ENCODE results near the gene PHLDB3.
"Not testable (repeated sequence)": the region's sequence is repeated elsewhere in the genome, so short reads cannot be mapped to it uniquely, and the experiment has no call there.

Gene PHLDB3

GRCh38 chr19:43526884-43527859 lies 22.6 kb upstream of the PHLDB3 start, which contains the start of gene ETHE1:
Gene ETHE1 (minus strand): TSS chr19:43527201. CDS start chr19:43527177, 24 bp downstream.
- ATAC-seq: peak; percentile 80 to 82

GRCh38 chr19:43525836-43526771 lies 21.6 kb upstream of the PHLDB3 start:
- ATAC-seq: no peak

DNA sequence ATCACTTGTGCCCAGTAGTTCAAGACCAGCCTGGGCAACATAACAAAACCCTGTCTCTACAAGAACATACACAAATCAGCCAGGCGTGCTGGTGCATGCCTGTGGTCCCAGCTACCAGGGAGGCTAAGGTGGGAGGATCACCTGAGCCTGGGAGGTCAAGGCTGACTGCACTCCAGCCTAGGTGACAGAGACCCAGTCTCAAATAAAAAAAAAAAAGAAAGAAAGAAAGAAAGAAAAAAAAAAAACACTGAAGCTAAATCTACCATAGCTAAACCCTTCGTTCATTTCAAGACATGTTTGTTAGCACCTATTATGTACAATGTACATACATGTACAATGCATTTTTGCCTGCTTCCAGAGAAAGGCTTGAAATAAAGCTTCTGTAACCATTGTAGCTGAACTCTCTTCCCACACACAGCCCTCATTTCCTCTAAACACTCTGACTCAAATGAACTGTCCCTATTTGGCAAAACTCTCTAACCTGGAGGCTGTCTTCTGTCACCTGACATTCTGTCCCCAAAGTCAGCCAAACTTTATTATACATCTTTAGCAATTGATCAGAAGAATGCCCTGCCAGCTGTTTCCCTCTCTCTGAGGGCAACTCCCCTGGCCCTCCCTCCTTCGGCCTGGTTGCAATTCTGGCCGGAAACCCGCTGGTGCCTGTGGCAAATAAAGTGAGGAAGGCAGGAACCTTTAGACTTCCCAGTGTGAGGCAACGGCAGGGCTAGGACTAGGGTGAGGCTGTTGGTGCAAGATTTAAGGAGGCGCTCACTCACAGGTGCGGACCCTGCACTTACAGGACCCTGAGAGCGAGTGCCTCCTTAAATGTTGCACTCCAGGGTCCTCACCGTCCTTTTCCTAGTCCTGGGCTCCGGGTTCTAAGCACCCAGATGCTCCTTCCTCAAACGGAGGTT lies 20.6 kb upstream of the PHLDB3 start:
- peak; percentile 40 to 44 for ATAC-seq

DNA sequence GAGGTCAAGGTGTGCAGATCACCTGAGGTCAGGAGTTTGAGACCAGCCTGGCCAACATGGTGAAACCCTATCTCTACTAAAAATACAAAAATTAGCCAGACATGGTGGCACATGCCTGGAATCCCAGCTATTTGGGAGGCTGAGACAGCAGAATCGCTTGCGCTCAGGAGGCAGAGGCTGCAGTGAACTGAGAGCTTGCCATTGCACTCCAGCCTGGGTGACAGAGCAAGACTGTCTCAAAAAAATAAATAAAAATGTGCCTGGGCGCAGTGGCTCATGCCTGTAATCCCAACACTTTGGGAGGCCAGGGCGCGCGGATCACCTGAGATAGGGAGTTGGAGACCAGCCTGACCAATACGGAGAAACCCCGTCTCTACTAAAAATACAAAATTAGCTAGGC lies 19.1 kb upstream of the PHLDB3 start:
- not testable (repeated sequence) for ATAC-seq

DNA sequence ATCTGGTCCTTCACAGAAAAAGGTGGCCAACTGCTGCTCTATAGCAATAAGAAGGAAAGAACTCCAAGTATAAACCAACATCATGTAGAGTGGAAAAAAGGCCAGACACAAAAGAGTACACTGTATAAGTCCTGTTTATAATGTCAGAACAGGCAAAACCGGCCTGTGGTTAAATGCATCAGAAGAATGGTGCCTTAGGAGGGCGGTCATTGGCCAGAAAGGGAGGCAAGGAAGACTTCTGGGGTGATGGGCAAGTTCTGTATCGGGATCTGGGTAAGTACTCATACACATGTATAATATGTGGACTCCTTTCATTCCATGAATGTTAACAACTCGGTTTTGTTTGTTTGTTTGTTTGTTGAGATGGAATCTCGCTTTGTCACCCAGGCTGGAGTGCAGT lies 18.4 kb upstream of the PHLDB3 start:
- no peak for ATAC-seq

GRCh38 chr19:43519436-43520088 lies 15.0 kb upstream of the PHLDB3 start:
- peak; percentile 90 to 94 for ATAC-seq

DNA sequence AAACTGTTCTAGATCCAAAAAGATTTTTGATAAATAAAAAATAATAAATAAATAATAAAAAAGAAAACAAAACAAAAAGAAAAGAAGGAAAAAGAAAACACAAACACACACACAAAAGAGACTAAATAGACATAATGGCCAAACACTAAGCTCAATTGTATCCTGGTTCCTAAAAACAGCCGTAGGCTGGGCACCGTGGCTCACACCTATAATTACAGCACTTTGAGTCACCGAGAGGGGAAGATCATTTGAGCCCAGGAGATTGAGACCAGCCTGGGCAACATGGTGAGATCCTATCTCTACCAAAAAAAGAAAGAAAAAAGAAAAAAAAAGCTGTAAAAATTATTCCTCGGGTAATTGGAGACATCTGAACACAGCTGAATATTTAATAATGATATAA lies 13.5 kb upstream of the PHLDB3 start:
- ATAC-seq: no peak

DNA sequence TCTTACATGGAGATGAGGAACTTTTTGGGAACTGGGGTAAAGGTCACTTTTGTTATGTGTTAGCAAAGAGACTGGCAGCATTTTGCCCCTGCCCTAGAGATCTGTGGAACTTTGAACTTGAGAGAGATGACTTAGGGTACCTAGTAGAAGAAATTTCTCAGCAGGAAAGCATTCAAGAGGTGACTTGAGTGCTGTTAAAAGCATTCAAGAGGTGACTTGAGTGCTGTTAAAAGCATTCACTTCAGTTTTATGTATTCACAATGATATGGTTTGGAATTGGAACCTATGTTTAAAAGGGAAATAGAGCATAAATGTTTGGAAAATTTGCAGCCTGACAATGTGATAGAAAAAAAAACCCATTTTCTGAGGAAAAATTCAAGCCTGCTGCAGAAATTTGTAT lies 7.9 kb upstream of the PHLDB3 start:
- not testable (repeated sequence) for ATAC-seq

- no peak for ATAC-seq
These were observed 6.8 kb upstream of the PHLDB3 start for GRCh38 chr19:43511324-43511723.

DNA sequence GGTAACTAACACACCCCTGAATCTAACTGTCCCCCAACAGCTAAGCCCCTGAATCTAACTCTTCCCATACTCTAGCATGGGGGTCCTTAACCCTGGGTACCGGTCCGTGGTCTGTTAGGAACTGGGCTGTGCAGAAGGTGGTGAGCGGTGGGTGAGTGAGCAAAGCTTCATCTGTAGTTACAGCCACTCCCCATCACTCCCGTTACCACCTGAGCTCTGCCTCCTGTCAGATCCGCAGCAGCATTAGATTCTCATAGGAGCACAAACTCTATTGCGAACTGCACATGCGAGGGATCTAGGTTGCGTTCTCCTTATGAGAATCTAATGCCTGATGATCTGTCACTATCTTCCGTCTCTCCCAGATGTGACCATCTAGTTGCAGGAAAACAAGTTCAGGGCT lies 6.2 kb upstream of the PHLDB3 start:
- ATAC-seq: no peak

- ATAC-seq: no peak
These were observed 3.3 kb upstream of the PHLDB3 start for GRCh38 chr19:43507880-43508279.

DNA sequence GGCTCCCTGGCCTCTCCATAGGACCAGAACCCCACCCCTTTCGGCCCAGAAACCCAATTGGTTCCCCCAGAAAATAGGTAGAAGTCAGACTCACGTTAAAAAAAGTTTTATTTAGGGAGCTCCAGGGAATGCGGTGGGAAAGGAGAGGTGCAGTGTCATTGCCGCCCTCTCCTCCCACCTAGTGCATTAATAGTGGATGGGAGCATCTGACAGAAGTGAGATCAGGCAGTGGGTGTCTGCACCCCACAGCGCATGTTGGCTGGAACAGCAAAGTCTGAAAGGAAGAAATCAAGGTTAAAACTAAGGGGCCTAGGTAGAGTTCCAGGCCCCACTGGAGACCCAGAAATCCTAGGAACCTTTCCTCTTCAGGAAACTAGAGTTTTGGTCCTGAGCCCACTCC lies 2.1 kb upstream of the PHLDB3 start:
- no peak for ATAC-seq

DNA sequence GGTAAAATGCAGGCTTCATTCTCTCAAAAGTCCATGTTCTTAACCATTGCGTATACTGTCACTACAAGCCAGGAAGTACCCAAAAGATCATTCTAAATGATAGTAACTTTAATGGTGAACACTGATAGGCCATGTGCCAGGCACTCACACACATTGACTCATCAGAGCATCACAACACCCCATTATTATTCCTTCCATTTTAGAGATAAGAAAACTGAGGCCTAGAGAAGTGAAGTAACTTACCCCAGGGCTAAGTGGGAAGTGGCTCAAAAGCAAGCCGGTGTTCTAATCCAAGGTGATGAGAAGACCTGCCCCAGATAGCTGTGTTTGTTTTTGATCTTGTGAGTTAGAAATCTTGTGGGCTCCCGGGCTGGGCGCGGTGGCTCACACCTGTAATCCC lies 1.4 kb upstream of the PHLDB3 start:
- ATAC-seq: no peak

GRCh38 chr19:43505186-43505456 lies 575 bp upstream of the PHLDB3 start:
- no peak for ATAC-seq

GRCh38 chr19:43503501-43504425 lies 783 bp downstream of the PHLDB3 start:
- peak; percentile 90 to 92 for ATAC-seq

GRCh38 chr19:43502419-43502976 lies 2.0 kb downstream of the PHLDB3 start:
- ATAC-seq: no peak

DNA sequence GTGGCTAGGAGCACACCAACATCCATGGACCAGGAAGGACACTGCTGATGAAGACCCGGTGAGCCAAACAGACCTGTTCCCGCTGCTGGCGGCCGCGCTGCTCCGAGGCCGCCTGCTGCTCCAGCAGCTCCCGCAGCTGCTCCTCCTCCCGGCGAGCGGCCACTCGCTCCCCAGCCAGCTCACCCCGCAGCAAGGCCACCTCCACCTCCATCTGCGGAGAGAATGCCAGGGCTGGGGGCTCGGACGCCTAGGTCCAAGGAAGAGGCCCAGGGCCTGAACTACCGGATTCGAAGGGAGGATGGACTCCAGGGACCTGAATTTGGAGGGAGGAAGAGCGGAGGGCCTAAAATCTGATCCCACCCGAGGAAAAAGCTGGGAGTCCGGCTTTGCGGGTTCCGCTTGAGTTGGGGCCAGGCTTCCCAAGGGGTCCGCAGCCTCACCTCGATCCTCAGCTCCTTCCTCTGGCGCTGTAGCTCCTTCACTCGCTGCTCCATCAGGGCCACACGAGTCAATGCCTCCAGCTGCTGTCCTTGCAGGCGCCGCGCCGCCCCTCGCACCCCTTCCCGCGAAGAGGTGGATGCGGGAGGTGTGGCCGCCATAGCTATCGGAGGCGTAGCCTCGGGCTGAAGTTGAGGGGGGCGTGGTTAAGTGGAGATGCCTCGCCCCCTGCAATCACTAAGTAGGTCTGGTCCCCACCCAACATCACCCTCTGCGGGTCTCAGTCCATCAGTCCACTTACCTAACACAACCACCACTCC lies 2.7 kb downstream of the PHLDB3 start:
- no peak for ATAC-seq

GRCh38 chr19:43499042-43499441 lies 5.5 kb downstream of the PHLDB3 start:
- ATAC-seq: no peak

- no peak for ATAC-seq
These were observed 6.2 kb downstream of the PHLDB3 start for GRCh38 chr19:43498233-43498842.

Data from activated CD4-positive, CD25-positive, alpha-beta regulatory T cell treated with anti-CD3 and anti-CD28 coated beads, Interleukin-2, amount 50 U/mL, for 24 hours (primary cell).